Neural progenitor cell (in vitro differentiated cells): ENCODE results near the gene NR2F1.

ENCODE experiments used
- CTCF ChIP-seq: fragments of 200-600 bp; sonication (generic); IDR thresholded peaks from 2 replicates; pipeline ENCODE4 v1.5.1; 2017; ENCODE audit warnings: antibody characterized with exemption, mild to moderate bottlenecking
- EZH2 ChIP-seq: fragments of 200-600 bp; sonication (generic); IDR thresholded peaks from 2 replicates; pipeline ENCODE4 v1.6.1; 2017; ENCODE audit warnings: antibody characterized with exemption, mild to moderate bottlenecking, moderate library complexity

DNA sequence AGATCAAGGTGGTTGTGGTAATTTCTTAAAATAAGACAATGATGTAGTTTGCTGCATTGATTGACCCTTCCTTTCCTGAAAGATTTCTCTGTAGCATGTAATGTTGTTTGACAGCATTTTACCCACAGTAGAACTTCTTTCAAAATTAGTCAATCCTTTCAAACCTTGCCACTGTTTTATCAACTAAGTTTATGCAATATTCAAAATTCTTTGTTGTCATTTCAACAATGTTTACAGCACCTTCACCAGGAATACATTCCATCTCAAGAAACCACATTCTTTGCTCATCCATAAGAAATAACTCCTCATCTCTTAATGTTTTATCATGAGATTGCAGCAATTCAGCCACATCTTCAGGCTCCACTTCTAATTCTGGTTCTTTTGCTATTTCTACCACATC, 43.8 kb downstream of the NR2F1 start:
- no peak for TF ChIP-seq CTCF
- TF ChIP-seq EZH2 = no peak
